A549 treated with CpdA at 1 μM for 4 hours (cell line): ENCODE results near the gene FGF4. TPM values are rescaled to one million over a fixed set of nuclear protein-coding genes. Genes with fewer than 3 reads are reported as not detected.

Experiments used
- total RNA-seq: library from RNA; stranded (reverse); fragments of 200-300 nt; extraction: Qiagen RNA extraction; gene quantifications from 5 replicates; pipeline ENCODE4 v1.2.3, GENCODE V29; 2022; ENCODE audit warnings: low read depth

Gene FGF4
- total RNA-seq: not detected in 5 replicates

GRCh38 chr11:69775163-69775755 is at the start of gene FGF4:
Gene FGF4, minus strand, starts transcription at chr11:69775341. Its CDS starts 257 bp downstream, at chr11:69775084.

GRCh38 chr11:69818603-69819441 is 43.7 kb upstream of the FGF4 start, which contains the start of gene FGF3:
Gene FGF3, minus strand, starts transcription at chr11:69819416. Its CDS starts 483 bp downstream, at chr11:69818933.

Other genes starting within 250 kb of the FGF4 start
- 194 to 241 TPM (median 205 TPM) in 5 replicates for gene CCND1, start 134.2 kb downstream of the FGF4 start, total RNA-seq
- gene LTO1, start 100.0 kb downstream of the FGF4 start, total RNA-seq: 29.3 to 37.0 TPM (median 31.1 TPM) in 5 replicates
- 0.03 to 0.17 TPM (median 0.08 TPM) in 4 of 5 replicates, not detected in the other for gene FGF19, start 71.3 kb downstream of the FGF4 start, total RNA-seq
- not detected in 5 replicates for gene FGF3, start 44.1 kb upstream of the FGF4 start, total RNA-seq